Measurements from ENCODE around the gene CHST2. TPM values are rescaled to one million over a fixed set of nuclear protein-coding genes. Genes with fewer than 3 reads are reported as not detected.
"Not testable (repeated sequence)": the region's sequence is repeated elsewhere in the genome, so short reads cannot be mapped to it uniquely, and the experiment has no call there.

The CHST2 gene
- total RNA-seq, 1 donor from 2014 or later: 2.4 TPM

DNA sequence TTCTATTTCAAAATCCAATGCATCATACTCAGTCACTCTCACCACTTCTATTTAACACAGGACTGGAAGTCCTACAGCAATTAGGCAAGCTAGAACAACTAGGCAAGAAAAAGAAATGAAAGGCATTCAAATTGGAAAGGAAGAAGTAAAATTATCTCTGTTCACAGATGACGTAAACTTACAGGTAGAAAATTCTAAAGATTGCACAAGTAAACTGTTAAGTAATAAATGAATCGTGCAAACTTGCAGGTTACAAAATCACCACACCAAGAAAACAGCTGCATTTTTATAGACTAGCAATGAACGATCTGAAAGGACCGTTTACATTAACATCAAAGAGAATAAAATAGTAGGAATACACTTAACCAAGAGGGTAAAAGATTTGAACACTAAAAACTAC is 36.2 kb downstream of the CHST2 start:
- intact Hi-C loops (cut with DNase I): no loop called here
- no peak for DNase-seq (ENCODE audit: low spot score)

DNA sequence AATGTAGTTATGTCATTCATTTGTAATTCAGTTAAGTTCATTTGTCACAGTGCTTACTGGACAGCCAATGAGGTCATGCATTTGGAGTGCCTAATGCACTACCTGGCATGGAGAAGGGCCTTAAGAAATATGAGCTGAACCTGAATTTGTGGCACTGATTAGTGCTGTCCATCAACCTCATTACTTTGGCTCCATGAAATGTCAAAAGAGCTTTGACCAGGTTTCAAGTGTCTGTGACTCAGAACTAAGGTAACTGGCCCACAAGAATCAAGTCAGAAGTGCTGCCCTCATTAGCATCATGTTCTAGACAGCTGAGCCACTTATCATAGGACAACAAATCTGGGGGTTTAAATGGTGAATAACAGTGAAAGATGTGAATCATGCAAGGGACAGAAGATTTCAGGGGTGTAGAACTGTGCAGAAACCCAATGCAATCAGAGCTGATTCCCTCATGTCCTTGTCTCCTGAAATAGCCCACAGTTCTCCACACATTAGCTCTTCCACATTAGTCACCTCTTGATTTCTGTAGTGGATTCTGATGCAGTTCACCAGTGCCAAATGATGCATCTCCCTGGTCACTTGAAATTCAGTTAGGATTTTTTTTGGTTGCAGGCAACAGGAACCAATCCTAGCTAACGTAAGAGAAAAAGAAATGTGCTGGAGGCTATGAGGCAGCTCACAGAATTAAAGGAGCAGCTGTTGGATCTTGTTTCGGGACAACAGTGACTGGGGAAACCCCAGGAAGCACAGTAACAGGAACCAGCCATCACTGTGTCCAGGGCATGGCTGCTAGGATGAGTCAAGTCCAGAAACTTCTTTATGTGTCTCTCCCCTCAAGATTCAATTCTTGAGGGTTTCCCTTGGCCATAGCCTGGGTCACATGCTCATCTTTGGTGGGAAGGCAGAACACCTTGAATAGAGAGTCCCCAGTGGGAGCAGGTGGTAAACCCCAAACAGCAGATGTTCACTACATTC is 38.7 kb downstream of the CHST2 start:
- intact Hi-C loops (cut with DNase I): no loop called here
- no peak for DNase-seq (ENCODE audit: low spot score)

DNA sequence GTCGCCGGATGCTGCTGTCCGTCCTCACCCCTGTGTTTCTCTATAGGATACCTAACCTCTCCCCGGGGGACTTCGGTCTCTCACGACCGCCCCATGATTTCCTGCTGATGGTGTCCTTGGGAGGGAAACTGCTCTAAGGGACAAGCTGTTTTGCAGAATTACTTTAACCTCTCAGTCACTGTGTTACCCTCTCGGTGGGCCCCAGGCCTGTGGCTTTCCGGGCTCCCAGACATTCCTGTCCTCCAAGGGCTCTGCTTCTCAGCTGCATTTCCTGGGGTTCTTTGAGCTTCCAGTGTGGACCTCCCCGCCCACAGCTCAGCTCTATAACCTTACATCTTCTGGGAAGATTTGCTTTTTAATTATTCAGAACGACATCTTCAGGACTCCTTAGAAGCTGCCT is 40.9 kb downstream of the CHST2 start:
- intact Hi-C loops (cut with DNase I): no loop called here
- no peak for DNase-seq (ENCODE audit: low spot score)

DNA sequence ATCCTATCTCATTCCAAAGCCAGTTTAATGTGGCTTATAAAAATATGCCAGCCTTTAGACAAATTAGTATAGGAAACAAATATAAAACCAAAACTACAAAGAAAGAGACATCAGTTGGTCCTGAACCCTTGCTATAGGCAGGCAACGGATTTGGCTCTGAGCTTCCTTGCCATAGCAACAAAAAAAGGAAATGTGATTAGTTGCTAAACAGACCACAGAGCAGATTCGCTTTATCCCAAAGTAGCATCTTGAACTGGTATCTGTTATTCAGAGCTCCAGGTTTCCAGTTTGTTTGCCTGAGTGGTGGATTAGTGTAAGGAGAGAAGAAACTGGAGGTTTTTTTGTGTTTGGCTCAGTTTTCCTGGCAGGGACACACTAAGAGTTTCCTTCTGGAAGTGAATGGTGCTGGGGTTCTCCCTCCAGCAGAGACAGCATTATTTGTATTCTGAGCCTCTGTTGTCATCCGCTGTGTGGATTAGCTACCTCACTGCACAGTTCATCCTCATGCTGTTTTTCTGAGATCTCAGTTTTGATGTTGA is 44.1 kb downstream of the CHST2 start:
- no peak for DNase-seq (ENCODE audit: low spot score)
- intact Hi-C loops (cut with DNase I): no loop called here

DNA sequence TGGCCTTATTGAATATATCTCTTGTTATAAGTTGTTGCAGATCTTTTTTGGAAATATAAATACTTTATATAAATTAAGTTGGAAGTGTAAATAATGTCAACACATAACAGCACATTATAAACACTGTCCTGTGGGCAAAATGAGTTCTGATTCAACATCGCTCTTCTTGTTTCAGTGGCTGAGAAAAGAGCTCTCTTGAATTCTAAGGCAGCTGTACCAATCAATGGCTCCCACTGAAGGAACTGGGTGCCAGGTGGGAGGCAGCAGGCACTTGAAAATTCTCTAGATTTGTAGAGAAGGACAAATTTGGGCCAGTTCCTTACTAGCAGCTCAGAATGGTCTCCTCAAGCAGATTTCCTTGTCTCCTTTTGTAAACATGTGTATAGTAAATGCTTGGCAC is 45.6 kb downstream of the CHST2 start:
- intact Hi-C loops (cut with DNase I): no loop called here

DNA sequence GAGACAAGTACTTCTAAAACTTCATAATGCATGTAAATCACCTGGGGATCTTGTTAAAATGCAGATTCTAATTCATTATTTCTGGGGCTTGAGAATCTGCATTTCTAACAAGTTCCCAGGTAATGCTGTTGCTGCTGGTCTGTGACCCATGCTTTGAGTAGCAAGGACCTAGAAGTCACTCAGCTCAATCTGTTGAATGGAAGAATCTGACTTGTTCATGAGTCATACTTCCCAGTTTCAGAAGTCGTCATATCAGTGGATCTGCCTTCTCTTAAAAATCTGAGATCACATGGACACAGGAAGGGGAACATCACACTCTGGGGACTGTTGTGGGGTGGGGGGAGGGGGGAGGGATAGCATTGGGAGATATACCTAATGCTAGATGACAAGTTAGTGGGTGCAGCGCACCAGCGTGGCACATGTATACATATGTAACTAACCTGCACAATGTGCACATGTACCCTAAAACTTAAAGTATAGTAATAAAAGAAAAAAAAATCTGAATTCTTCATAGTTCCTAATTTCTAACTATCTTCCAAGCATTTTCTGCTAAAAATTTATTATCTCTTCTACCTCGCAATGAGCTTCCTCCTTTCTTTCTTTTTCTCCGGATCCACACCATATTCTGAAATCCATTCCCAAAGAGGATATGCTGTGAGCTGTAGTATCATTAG is 46.2 kb downstream of the CHST2 start:
- DNase-seq (ENCODE audit: low spot score); intact Hi-C loops (cut with DNase I): not testable (repeated sequence)

More for the DNA sequence above, 45.6 kb downstream of the CHST2 start:
- no peak for DNase-seq (ENCODE audit: low spot score)

DNA sequence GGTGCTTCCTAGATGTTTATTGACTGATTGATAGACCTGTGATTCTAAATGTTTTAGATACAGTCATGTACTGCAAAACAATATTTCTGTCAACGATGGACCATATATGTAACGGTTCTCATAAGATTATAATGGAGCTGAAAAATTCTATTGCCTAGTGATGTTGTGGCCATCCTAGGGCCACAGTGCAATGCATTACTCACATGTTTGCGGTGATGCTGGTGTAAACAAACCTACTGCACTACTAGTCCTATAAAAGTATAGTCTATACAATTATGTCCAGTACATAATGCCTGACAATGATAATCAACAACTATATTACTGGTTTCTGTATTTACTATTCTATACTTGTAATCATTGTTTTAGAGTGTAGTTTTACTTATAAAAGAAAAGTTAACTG is 46.8 kb downstream of the CHST2 start:
- no peak for DNase-seq (ENCODE audit: low spot score)
- intact Hi-C loops (cut with DNase I): no loop called here

DNA sequence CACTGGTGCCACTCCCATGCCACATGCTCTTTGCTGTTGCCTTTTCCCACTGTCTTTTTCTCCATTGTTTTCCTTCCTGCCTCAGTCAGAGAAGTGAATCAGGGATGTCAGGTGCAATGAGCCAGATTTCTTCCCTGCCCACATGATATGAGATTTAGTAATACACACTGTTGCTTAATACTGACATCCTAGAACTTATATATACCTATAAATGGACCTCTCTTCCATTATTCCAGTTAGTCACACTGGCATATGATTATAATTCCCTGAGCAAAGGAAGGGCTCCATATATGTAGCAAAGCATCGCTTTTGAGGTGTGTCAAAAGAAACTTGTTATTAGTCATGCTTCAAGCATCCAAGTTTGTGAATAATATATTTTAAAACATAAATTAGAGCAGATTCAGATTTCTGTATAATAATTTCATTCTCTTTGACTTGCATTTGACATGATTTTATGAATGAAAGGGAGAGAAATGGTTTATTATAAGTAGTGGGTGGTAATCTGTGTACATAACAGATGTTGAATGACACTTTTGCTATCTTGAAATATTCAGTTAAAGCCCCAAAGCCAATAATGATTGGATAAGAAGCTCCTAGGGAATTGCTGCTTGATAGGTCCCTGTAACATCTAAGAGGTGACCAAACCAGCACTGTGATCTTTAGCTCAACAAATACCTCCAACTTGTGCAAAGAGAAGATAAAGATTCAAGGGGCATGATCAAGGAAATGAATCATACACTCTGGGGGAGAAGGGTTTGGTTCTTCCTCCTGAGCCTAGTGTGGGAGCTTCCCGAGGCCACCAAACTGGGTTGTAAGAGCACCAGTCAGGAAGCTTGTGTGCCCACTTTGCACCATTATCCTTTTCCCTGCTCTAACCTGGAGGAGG is 48.6 kb downstream of the CHST2 start:
- intact Hi-C loops (cut with DNase I): no loop called here
- DNase-seq (ENCODE audit: low spot score): no peak

DNA sequence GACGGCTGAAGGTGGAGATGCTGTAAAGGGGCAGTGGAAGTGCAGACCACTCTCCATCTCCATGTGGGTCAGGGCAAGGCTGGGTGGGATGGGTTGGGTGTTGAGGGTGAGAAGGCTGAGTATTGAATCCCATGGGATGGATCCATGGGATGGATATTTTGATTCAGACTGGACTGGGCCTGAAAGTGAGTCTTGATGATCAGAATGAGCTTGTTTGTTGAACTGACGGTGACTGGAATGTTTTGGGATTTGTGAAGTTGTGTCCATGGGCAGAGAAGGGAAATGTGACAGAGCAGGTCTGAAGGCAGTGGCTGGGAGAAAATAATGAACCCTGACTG is 49.3 kb downstream of the CHST2 start:
- no peak for DNase-seq (ENCODE audit: low spot score)
- intact Hi-C loops (cut with DNase I): no loop called here

DNA sequence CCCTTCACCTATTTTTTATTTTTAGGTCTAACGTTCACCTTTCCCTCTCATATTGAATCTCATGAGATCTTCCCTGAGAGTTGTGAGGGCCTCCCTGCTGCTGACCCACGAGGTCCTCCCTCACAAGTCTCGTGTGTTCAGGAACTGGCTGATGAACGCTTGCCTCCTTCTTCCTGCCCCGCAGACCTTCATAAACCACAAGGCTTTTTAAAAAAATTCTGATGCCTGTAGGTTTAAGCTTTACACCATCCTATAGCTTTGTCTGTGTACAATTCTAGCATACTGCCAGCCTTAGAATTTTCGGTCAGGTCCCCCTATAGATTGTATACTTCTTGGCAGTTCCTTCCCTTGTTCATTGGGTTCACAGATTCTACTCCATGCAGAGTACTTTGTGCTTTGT is 50.5 kb downstream of the CHST2 start:
- intact Hi-C loops (cut with DNase I): no loop called here
- DNase-seq (ENCODE audit: low spot score): no peak

DNA sequence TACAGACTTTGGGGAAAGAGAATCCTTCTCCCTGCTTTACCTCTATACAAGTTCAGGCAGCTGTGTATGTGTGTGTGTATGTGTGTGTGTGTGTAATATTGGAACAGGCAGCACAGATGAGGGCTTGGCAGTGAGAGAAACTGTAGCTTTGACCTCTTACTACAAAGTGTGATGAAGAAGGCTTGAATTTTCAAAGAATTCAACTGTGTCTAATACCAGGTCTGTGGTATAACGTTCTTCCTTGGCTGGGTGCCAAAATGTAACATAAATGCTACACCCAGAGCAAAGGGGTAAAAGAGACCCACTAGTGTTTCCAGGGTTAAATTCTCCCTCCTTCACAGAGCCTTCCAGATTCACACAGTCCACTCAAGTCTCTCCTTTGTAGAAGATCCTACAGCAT is 51.1 kb downstream of the CHST2 start:
- intact Hi-C loops (cut with DNase I): no loop called here
- DNase-seq (ENCODE audit: low spot score): no peak

DNA sequence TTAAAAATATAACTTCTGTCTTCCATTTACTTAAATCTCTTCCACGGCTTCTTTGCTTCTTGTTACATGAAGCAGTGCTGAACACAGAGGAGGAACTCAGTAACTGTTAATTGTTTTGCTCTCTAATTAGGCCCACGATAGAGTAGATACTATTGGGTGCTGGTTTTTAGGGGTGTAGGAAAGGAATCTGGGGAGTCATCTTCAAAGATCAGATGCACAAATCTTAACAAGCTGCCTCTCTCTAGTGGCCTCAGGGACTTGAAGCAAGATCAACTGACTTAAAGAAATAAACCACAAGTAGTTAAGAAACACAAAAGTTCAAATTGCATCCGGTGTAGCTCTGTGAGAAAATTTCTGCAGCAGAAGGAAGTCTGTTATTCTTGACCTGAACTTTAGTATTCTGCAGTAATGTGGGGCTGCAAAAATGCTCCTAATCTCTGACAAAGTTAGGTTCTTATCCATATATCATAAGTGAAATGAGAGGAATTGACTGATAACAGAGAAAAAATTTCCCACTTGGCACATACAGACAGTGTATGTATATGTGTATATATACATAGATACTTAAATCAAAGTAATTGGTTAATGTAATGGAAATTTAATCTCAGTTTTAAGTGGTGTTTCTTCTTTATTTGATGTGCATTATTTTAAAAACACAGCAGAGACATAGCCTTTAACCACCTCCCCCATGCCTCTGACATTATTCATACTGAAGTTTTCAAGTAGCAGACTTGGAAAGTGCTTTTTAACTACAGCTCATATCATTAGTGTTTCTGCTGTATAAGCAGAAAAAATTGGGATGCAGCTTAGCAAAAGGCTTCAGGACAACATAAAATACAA is 51.8 kb downstream of the CHST2 start:
- intact Hi-C loops (cut with DNase I): no loop called here
- no peak for DNase-seq (ENCODE audit: low spot score)

DNA sequence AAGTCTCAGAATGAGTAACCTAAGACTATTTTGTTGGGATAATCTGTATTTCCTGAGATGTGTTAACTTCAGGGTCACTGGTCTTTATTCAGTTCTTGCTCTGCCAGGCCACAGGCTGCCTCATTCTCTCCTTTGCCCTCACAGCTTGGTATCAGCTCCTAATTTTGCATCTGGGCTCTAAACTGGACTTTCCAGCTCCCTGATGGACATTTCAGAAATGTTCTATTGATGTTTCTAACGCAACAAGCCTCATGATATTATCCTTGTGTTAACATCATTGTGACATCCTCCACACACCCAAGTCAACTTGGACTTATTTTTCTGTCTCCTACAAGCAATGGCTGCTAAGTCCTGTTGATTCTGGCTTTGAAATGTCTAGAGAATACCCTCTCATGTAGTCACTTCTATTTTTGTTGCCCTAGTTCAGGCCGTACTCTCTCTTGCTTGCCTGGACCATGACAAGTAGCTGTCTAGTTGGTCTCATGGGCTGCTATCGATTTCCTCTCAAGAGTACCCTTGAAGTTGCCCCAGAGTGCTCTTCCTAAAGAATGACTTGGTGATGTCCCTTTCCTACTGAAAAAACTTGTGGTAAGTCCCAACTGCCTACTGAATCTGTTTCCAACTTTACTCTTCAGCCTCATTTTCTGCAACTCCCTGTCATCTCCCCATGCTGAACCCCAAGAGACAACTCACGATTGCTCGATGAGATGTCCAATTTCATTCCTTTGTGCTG is 52.7 kb downstream of the CHST2 start:
- intact Hi-C loops (cut with DNase I): no loop called here

DNA sequence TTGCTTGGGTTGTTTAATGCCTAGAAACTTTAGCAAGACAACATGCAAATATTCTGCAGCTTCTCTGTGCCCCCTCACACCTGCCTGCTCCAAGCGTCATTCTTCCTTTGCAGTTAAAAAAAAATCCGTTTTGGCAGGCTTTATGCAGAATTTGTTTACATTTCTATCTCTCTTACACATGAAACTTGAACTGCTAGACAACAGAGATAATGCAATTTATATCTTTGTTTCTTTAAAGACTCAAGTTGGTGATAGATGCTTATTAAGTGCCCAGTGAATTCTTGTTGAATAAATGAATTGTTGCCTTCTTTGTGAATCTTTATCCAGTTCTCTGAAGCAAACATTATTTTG is 53.2 kb downstream of the CHST2 start:
- intact Hi-C loops (cut with DNase I): no loop called here
- no peak for DNase-seq (ENCODE audit: low spot score)

More for the DNA sequence above, 52.7 kb downstream of the CHST2 start:
- no peak for DNase-seq (ENCODE audit: low spot score)

DNA sequence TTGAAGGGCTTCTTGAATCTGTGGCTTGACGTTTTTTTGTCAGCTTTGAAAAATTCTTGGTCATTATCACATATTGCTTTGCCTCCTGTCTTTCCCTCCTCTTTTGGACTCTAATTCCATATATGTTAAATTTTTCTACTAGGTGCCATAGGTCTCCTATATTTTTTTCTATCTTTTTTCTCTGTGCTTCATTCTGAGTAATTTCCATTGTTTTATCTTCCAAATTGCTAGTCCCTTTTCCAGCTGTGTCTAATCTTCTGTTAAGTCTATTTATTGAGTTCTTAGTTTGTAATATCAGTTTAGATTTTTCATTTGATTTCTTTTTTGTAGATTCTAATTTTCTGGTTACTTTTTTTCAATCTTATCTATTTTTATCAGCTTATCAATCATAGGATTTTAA is 53.7 kb downstream of the CHST2 start:
- no peak for DNase-seq (ENCODE audit: low spot score)
- intact Hi-C loops (cut with DNase I): no loop called here

Measured in cardiac septum (tissue), 1 donor.